Mesenchymal stem cell (in vitro differentiated cells and primary cell): Measurements from ENCODE around the gene MGAT4D. TPM values are rescaled to one million over a fixed set of nuclear protein-coding genes. Genes with fewer than 3 reads are reported as not detected.

ENCODE experiments used
- DNase-seq: peaks from one replicate; pipeline ENCODE4 v3.0.0-alpha.2; 2013
- H2AFZ ChIP-seq: one replicate; pipeline ENCODE4 v1.6.1; 2013; ENCODE audit warnings: low read depth, mild to moderate bottlenecking, control low read depth, inconsistent platforms, low read length, moderate library complexity
- H2AK5ac ChIP-seq: 2 replicates; pipeline ENCODE4 v1.6.1; 2013; ENCODE audit warnings: low read length, moderate library complexity, mild to moderate bottlenecking, inconsistent platforms; ENCODE audit not compliant: severe bottlenecking
- H2BK120ac ChIP-seq: one replicate; pipeline ENCODE4 v1.6.1; 2013; ENCODE audit warnings: low read depth, mild to moderate bottlenecking, inconsistent platforms, low read length, moderate library complexity
- H2BK12ac ChIP-seq, 2 experiments: one replicate each; pipeline ENCODE4 v1.6.1; 2013; ENCODE audit warnings: inconsistent platforms in 2 of 2, low read length in 2 of 2, mild to moderate bottlenecking in 2 of 2, moderate library complexity in 2 of 2, control low read depth in 1 of 2
- H2BK15ac ChIP-seq: one replicate; pipeline ENCODE4 v1.6.1; 2013; ENCODE audit warnings: mild to moderate bottlenecking, low read depth, inconsistent platforms; ENCODE audit not compliant: poor library complexity, severe bottlenecking
- H2BK5ac ChIP-seq: 2 replicates; pipeline ENCODE4 v1.6.1; 2013; ENCODE audit warnings: low read depth, mild to moderate bottlenecking, low read length, control low read depth, inconsistent platforms; ENCODE audit not compliant: poor library complexity, severe bottlenecking
- H3K14ac ChIP-seq, 2 experiments: one replicate each; pipeline ENCODE4 v1.6.1; 2013; ENCODE audit warnings: inconsistent platforms in 2 of 2, low read length in 2 of 2, control low read depth in 1 of 2, mild to moderate bottlenecking in 1 of 2, moderate library complexity in 1 of 2
- H3K18ac ChIP-seq, 2 experiments: one replicate each; pipeline ENCODE4 v1.6.1; 2013; ENCODE audit warnings: inconsistent platforms in 2 of 2, low read length in 2 of 2, control low read depth in 1 of 2, low read depth in 1 of 2, mild to moderate bottlenecking in 1 of 2
- H3K23ac ChIP-seq, 2 experiments: one replicate each; pipeline ENCODE4 v1.6.1; 2013; ENCODE audit warnings: inconsistent platforms in 2 of 2, low read length in 2 of 2, mild to moderate bottlenecking in 2 of 2, moderate library complexity in 2 of 2, control low read depth in 1 of 2
- H3K27ac ChIP-seq: 2 replicates; pipeline ENCODE4 v1.5.1; 2013; ENCODE audit warnings: mild to moderate bottlenecking, moderate library complexity, low read length, control low read depth, inconsistent platforms; ENCODE audit not compliant: poor library complexity, severe bottlenecking
- H3K27me3 ChIP-seq, 2 experiments: 2 replicates each; pipeline versions ENCODE4 v1.6.1 to v1.7.0; 2013; ENCODE audit warnings: low read length in 2 of 2, mild to moderate bottlenecking in 2 of 2, moderate library complexity in 2 of 2, control low read depth in 1 of 2, inconsistent platforms in 1 of 2; ENCODE audit not compliant: control insufficient read depth in 1 of 2, insufficient read depth in 1 of 2
- H3K36me3 ChIP-seq, 2 experiments: 2 replicates each; pipeline versions ENCODE4 v1.6.1 to v1.7.0; 2013; ENCODE audit warnings: low read length in 2 of 2, control low read depth in 1 of 2, inconsistent platforms in 1 of 2, low read depth in 1 of 2, mild to moderate bottlenecking in 1 of 2; ENCODE audit not compliant: insufficient read depth in 2 of 2, control insufficient read depth in 1 of 2
- H3K4ac ChIP-seq, 2 experiments: one replicate each; pipeline ENCODE4 v1.6.1; 2013; ENCODE audit warnings: inconsistent platforms in 2 of 2, low read length in 2 of 2, mild to moderate bottlenecking in 2 of 2, moderate library complexity in 2 of 2, control low read depth in 1 of 2, low read depth in 1 of 2
- H3K4me1 ChIP-seq: 2 replicates; pipeline ENCODE4 v1.6.1; 2013; ENCODE audit warnings: low read depth, low read length, control low read depth; ENCODE audit not compliant: control insufficient read depth, insufficient read depth
- H3K4me2 ChIP-seq: 2 replicates; pipeline ENCODE4 v1.6.1; 2013; ENCODE audit warnings: low read length, mild to moderate bottlenecking, inconsistent platforms; ENCODE audit not compliant: poor library complexity, severe bottlenecking
- H3K4me3 ChIP-seq, 2 experiments: 2 replicates each; pipeline versions ENCODE4 v1.5.1 to v1.7.0; 2013; ENCODE audit warnings: low read length in 2 of 2, mild to moderate bottlenecking in 2 of 2, control low read depth in 1 of 2, low read depth in 1 of 2; ENCODE audit not compliant: insufficient read depth in 1 of 2
- H3K79me1 ChIP-seq: replicated peaks from 2 replicates; pipeline ENCODE4 v1.6.1; 2013; ENCODE audit warnings: mild to moderate bottlenecking, control low read depth, low read length, inconsistent platforms; ENCODE audit not compliant: poor library complexity, severe bottlenecking
- H3K9ac ChIP-seq: 2 replicates; pipeline ENCODE4 v1.7.0; 2013; ENCODE audit warnings: mild to moderate bottlenecking, low read length, moderate library complexity
- H3K9me3 ChIP-seq: 2 replicates; pipeline ENCODE4 v1.7.0; 2013; ENCODE audit warnings: mild to moderate bottlenecking, low read length; ENCODE audit not compliant: control insufficient read depth
- H4K8ac ChIP-seq: one replicate; pipeline ENCODE4 v1.6.1; 2013; ENCODE audit warnings: inconsistent platforms, mild to moderate bottlenecking, low read length, moderate library complexity
- H4K91ac ChIP-seq: one replicate; pipeline ENCODE4 v1.6.1; 2013; ENCODE audit warnings: mild to moderate bottlenecking, low read length, inconsistent platforms
- WGBS: methylation state at CpG from one replicate; pipeline ENCODE4 v1.1.7; 2013; ENCODE audit warnings: mixed read lengths; 5-methylcytosine and 5-hydroxymethylcytosine counted together
- polyA plus RNA-seq, 2 experiments: library from polyadenylated mRNA; stranded (reverse); fragments of 200-250 nt; gene quantifications; one replicate each; pipeline ENCODE4 v1.2.3, GENCODE V29; 2013

Gene MGAT4D
- not detected for polyA plus RNA-seq (2013, experiment 1 of 2)
- polyA plus RNA-seq (2013, experiment 2 of 2): not detected

DNA sequence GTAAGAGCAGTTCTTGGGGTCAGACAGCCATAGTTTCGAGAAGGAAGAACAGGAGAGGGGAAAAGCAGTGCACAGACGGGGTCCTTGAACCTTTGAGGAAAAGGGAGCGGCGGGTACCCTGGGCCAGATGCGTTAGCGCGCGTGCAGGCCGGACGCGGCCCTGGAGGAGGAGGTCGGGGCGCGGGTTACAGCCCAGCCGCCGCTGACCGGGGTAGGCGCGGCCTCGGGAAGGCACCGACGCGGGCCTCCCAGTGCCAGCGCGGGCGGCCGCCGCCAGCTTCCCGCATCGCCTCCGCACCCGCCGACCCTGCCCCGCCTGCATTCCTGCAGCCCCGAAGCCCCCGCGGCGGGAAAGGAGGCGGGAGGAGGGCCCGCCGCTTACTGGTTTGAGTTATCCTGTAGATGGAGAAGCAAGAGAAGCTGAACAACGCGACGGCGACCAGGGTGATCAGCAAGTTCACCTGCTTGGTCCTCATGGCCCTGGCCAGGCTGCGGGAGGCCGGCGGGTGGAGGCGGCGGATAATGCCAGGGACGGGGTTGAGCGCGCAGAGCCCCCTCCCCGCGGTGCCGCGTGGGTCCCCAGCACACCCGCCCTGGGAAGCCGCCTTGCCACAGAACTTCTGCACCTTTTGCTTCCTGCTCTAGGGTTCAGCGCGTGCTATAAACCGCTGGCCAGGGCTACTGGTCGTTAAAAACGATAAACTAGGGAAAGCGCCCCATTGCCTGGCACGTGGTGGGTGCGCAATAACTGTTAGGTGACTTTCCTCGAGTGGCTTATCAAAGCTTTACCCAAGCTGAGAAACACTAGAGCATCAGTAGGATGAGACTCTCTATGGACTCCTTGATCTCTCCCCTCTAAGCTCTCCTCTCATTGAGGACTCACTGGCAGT is at the start of gene MGAT4D:
TSS of gene MGAT4D (minus strand) at position 547 of the 890 bp plus-strand sequence. CDS start at position 476, 71 bp downstream.
- Histone ChIP-seq H2BK12ac (peak within 1 kb of the TSS in 1 of 2 experiments; percentile 48), H2BK15ac (no peak within 1 kb of the TSS), H4K91ac (peak within 1 kb of the TSS; percentile 15), H3K79me1 (no peaks in the 10 kb centered on the region), H3K27ac (no peak within 1 kb of the TSS), H2BK120ac (no peak within 1 kb of the TSS), H4K8ac (peak within 1 kb of the TSS; percentile 64), H3K4me3 (peak within 1 kb of the TSS; percentile 62 to 66), H3K23ac (peak within 1 kb of the TSS in 1 of 2 experiments; percentile 34), H2AK5ac (no peak within 1 kb of the TSS), H3K4me2 (peak within 1 kb of the TSS; percentile 95), H2AFZ (peak within 1 kb of the TSS; percentile 83), H3K18ac (no peak within 1 kb of the TSS), H3K14ac (peak within 1 kb of the TSS in 1 of 2 experiments; percentile 44), H2BK5ac (no peak within 1 kb of the TSS), H3K9me3 (no peaks in the 10 kb centered on the region), H3K9ac (no peak within 1 kb of the TSS), H3K4ac (no peak within 1 kb of the TSS), H3K36me3 (no peaks in the 10 kb centered on the region), H3K27me3 (peaks cover 35 to 68% of the 10 kb centered on the region in 2 experiments), H3K4me1 (peaks cover 10% of the 10 kb centered on the region)
- peak; percentile 7 for DNase-seq
- 16% methylated on average over 51 of the region's 68 CpGs for WGBS

DNA sequence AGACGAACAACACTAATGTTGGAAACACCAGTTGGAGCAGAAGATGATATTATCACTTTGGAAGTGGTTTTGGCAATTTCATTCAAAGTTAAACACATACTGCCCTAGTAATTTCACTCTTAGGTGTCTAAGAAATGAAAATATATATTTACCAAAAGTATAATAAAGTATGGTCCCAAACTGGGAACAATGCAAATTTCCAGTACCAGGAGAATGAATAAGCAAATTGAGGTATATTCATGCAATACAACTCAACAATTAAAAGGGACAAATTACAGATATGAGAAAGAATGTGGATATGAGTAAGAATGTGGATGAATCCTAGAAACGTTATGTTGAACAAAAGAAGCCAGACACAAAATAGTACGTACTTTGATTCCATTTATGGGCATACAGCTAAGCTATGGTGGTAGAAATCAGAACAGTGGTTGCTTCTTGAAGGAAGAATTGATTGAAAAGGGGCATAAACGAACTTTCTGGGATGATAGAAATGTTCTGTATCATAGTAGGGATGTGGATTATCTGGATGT is 35.9 kb upstream of the MGAT4D start:
- 82% methylated on average over 3 of the region's 4 CpGs for WGBS

DNA sequence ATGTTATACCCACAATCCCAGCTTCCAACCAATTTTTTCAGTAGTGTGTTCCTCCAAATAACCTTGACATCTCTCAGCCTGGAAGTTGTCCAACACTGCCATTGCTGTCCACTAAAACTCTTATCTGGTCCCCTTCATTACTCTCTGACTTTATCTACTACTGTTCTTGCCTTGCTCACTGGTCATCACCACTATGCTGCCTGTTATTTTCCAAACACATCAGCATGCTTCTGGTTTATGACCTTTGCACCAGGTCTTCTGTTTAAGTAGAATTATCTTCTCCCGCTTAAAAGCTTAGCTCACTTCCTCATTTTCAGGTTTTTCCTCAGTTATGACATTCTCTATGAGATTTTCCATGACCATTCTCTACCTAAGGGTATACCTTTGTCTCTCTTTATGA is 31.3 kb upstream of the MGAT4D start:
- Histone ChIP-seq H3K23ac (no peak overlapping the region), H2BK15ac (no peak overlapping the region), H3K4me3 (no peak overlapping the region), H2BK12ac (no peak overlapping the region), H3K18ac (no peak overlapping the region), H2AK5ac (no peak overlapping the region), H3K79me1 (peaks cover 11% of the 10 kb centered on the region), H2BK5ac (no peak overlapping the region), H3K27ac (no peak overlapping the region), H3K9ac (no peak overlapping the region), H4K91ac (no peak overlapping the region), H3K4ac (no peak overlapping the region), H3K14ac (no peak overlapping the region), H3K36me3 (peaks cover 3 to 43% of the 10 kb centered on the region in 2 experiments), H3K9me3 (no peaks in the 10 kb centered on the region), H4K8ac (no peak overlapping the region), H2BK120ac (no peak overlapping the region), H3K27me3 (no peaks in the 10 kb centered on the region), H3K4me1 (no peaks in the 10 kb centered on the region), H3K4me2 (no peak overlapping the region), H2AFZ (no peak overlapping the region)
- no peak for DNase-seq
- 42% methylated on average over 1 of the region's 1 CpG for WGBS

More for the DNA sequence above, 35.9 kb upstream of the MGAT4D start:
- Histone ChIP-seq H2BK12ac (no peak overlapping the region), H2BK120ac (no peak overlapping the region), H4K91ac (no peak overlapping the region), H2BK15ac (no peak overlapping the region), H3K18ac (no peak overlapping the region), H3K23ac (no peak overlapping the region), H3K14ac (no peak overlapping the region), H2AFZ (no peak overlapping the region), H4K8ac (no peak overlapping the region), H3K27ac (no peak overlapping the region), H2BK5ac (no peak overlapping the region), H3K36me3 (peaks cover 3 to 55% of the 10 kb centered on the region in 2 experiments), H3K27me3 (no peaks in the 10 kb centered on the region), H3K4me1 (no peaks in the 10 kb centered on the region), H3K4me2 (no peak overlapping the region), H3K9ac (no peak overlapping the region), H3K4me3 (no peak overlapping the region), H3K9me3 (no peaks in the 10 kb centered on the region), H2AK5ac (no peak overlapping the region), H3K79me1 (peaks cover 4% of the 10 kb centered on the region), H3K4ac (no peak overlapping the region)
- DNase-seq: no peak
